NB4 (cell line): ENCODE data around the gene ITIH1.

Experiments
- CTCF ChIP-seq: IDR thresholded peaks from one replicate; pipeline ENCODE4 v1.5.1; 2012; ENCODE audit warnings: low read depth, low read length
- MYC ChIP-seq: IDR thresholded peaks from 2 replicates; pipeline ENCODE4 v1.6.1; 2011; ENCODE audit warnings: low read depth, low read length

DNA sequence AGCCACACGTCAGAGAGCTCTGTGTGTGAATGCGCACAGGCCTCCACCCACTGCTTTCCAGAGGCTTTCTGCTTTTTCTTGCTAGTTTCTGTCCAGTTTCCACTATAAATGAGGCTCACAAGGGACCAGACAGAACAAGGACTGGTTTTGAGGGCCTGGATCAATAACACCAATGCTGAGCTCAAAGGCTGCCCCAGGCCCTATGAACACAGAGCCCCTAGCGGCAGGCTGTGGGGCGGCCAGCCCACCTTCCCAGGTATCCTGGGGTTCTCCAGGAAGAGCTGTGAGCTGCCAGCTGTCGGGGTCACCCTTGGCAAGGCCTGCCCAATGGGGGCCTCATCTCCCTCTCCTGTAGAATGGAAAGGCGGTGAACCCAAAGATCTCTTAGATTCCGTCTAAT lies 15.0 kb downstream of the ITIH1 start:
- TF ChIP-seq CTCF (no peak), MYC (no peak)
